ENCODE measurements around the gene RSF1. TPM values are rescaled to one million over a fixed set of nuclear protein-coding genes. Genes with fewer than 3 reads are reported as not detected.

RSF1 gene
- total and polyA plus RNA-seq, 3 experiments from 2014 or later, result 51.2 to 57.0 (median 54.2) TPM

DNA sequence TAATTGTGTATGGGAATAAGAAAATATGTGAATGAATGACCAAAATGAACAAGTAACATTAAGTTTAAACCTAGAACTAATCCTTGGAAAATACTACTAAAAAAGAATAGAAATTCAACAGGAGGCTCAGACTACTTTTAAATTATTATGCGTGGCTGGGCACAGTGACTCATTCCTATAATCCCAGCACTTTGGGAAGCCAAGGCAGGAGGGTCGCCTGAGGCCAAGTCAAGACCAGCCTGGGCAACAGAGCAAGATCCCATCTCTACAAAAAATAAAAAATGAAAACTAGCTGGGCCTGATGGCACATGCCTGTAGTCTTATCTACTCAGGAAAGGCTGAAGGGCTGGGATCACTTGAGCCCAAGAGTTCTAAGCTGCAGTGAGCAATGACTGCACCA, 97.5 kb downstream of the RSF1 start:
- H3K27me3 ChIP-seq (ENCODE audit: insufficient read depth, low read length, poor library complexity, severe bottlenecking), result no peaks in the 10 kb centered on the region

DNA sequence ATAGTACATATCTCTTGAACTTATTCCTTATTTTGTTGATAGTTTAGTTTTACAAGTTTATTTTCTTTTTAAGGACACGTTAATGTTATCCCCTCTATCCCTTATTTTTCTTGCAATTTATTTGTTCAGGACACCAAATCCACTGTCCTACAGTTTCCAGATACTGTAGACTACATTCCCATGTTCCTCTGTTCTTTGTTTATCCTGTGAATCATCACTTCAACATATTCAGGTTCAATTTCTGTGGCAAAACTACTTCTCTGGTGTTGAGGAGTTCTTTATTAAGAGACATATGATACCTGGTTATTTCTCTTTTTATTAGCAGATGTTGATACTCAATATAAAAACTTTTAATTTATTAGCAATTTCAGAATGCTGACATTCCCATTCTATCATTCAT, 110.2 kb downstream of the RSF1 start:
- H3K36me3 ChIP-seq (ENCODE audit: insufficient read depth, low read length), result no peaks in the 10 kb centered on the region
- H3K27me3 ChIP-seq (ENCODE audit: insufficient read depth, low read length, poor library complexity, severe bottlenecking), result no peaks in the 10 kb centered on the region
- H3K4me3 ChIP-seq (ENCODE audit: low read length), result no peak overlapping the region
- H3K4me1 Mint-ChIP-seq, result peaks cover 39 to 56% (median 53%) of the 10 kb centered on the region in 3 donors
- H3K9me3 ChIP-seq (ENCODE audit: low read length), result no peaks in the 10 kb centered on the region
- no peak overlapping the region for H3K4me3 Mint-ChIP-seq
- ChIA-PET POLR2A (no interaction called here), CTCF (no interaction called here)
- H3K4me1 ChIP-seq (ENCODE audit: insufficient read depth, low read length), result no peaks in the 10 kb centered on the region
- no peak overlapping the region for H3K27ac ChIP-seq (ENCODE audit: low read depth, low read length)
- DNase-seq, result no peak
- no peaks in the 10 kb centered on the region for H3K9me3 Mint-ChIP-seq
- H3K27ac Mint-ChIP-seq, result peak overlapping the region in 2 of 8 donors; percentile 0 to 70
- no peaks in the 10 kb centered on the region for H3K27me3 Mint-ChIP-seq
- H3K36me3 Mint-ChIP-seq, result peaks cover 2 to 30% (median 17%) of the 10 kb centered on the region in 3 donors

More for the DNA sequence above, 97.5 kb downstream of the RSF1 start:
- Mint-ChIP-seq H3K4me1 (peaks cover 9 to 18% (median 11%) of the 10 kb centered on the region in 3 donors), H3K27ac (peak overlapping the region in 2 of 8 donors; percentile 1 to 17), H3K9me3 (no peaks in the 10 kb centered on the region), H3K27me3 (no peaks in the 10 kb centered on the region), H3K36me3 (peaks cover 3 to 72% (median 22%) of the 10 kb centered on the region in 3 donors), H3K4me3 (no peak overlapping the region)
- H3K36me3 ChIP-seq (ENCODE audit: insufficient read depth, low read length), result peaks cover 9% of the 10 kb centered on the region
- ChIA-PET POLR2A (no interaction called here), CTCF (no interaction called here)
- H3K27ac ChIP-seq (ENCODE audit: low read depth, low read length), result no peak overlapping the region
- H3K9me3 ChIP-seq (ENCODE audit: low read length), result no peaks in the 10 kb centered on the region
- H3K4me3 ChIP-seq (ENCODE audit: low read length), result no peak overlapping the region
- DNase-seq, result no peak
- no peaks in the 10 kb centered on the region for H3K4me1 ChIP-seq (ENCODE audit: insufficient read depth, low read length)

DNA sequence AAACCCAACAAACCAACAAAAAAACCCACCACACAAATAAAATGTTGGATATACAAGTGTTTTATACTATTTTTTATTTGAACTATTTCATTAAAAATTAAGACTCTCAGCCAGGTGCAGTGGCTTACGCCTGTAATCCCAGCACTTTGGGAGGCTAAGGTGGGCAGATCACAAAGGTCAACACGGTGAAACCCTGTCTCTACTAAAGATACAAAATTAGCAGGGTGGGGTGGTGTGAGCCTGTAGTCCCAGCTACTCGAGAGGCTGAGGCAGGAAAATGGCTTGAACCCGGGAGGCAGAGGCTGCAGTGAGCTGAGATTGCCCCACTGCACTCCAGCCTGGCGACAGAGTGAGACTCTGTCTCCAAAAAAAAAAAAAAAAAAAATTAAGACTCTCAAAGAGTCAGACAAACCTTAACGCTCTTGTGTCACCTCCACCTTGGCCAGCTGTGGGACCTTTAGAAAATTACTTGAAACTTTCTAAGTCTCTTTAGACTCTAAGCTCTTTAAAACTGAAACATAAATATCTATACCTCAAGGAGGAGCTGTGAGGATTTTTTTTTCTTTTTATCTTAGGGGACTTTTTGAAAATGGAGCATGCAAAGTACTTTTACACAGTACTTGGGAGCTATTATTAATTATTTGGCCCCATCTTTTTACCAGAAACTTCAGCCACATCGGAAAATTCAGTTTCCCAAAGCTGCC, 114.5 kb downstream of the RSF1 start:
- H3K4me1 ChIP-seq (ENCODE audit: insufficient read depth, low read length), result no peaks in the 10 kb centered on the region
- Mint-ChIP-seq H3K4me1 (peaks cover 36 to 47% (median 46%) of the 10 kb centered on the region in 3 donors), H3K36me3 (peaks cover 4 to 35% (median 16%) of the 10 kb centered on the region in 3 donors), H3K9me3 (no peaks in the 10 kb centered on the region), H3K27ac (peak overlapping the region in 3 of 8 donors; percentile 68 to 75 (median 70)), H3K4me3 (peak overlapping the region in 1 of 7 donors; percentile 23), H3K27me3 (no peaks in the 10 kb centered on the region)
- CTCF ChIA-PET, result no interaction called here
- H3K36me3 ChIP-seq (ENCODE audit: insufficient read depth, low read length), result no peaks in the 10 kb centered on the region
- no peaks in the 10 kb centered on the region for H3K9me3 ChIP-seq (ENCODE audit: low read length)
- H3K4me3 ChIP-seq (ENCODE audit: low read length), result no peak overlapping the region
- POLR2A ChIA-PET, result no interaction called here
- no peak for DNase-seq
- H3K27me3 ChIP-seq (ENCODE audit: insufficient read depth, low read length, poor library complexity, severe bottlenecking), result no peaks in the 10 kb centered on the region
- H3K27ac ChIP-seq (ENCODE audit: low read depth, low read length), result no peak overlapping the region

DNA sequence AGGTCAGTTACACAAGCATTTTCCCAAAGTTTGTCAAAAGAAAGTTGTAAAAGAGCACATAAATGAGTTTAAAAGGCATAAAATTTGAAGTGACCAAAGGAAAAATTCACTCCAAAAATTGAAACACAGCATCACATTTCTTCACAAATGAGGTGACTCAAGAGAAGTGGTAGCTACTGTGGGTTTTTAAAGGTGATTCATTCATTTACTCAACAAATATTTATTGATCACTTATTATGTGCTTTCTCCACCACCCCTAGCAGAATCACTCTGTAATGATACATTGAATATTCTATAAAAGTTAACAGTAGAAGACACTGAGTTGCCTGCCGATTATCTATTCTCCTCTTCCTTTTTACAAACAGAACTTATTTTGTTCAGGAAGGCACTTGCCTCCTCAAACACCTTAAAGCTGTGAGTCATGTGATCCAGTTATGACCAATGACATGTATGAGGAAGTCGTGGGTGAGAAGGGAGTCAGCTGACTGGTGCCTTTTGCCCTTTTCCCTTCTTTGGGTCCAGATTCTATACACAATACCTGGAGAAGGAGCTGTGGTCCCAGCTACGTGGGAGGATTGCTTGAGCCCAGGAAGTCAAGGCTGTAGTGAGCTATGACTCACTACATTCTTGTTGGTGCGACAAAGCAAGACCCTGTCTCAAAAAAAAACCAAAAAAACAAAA, 115.2 kb downstream of the RSF1 start:
- peaks cover 34 to 45% (median 42%) of the 10 kb centered on the region in 3 donors for H3K4me1 Mint-ChIP-seq
- Histone ChIP-seq H3K27me3 (ENCODE audit: insufficient read depth, low read length, poor library complexity, severe bottlenecking) (no peaks in the 10 kb centered on the region), H3K4me1 (ENCODE audit: insufficient read depth, low read length) (no peaks in the 10 kb centered on the region), H3K27ac (ENCODE audit: low read depth, low read length) (no peak overlapping the region), H3K4me3 (ENCODE audit: low read length) (no peak overlapping the region), H3K36me3 (ENCODE audit: insufficient read depth, low read length) (no peaks in the 10 kb centered on the region), H3K9me3 (ENCODE audit: low read length) (no peaks in the 10 kb centered on the region)
- H3K27ac Mint-ChIP-seq, result peak overlapping the region in 7 of 8 donors; percentile 14 to 78 (median 70)
- ChIA-PET CTCF (no interaction called here), POLR2A (no interaction called here)
- H3K4me3 Mint-ChIP-seq, result peak overlapping the region in 2 of 7 donors; percentile 4 to 20
- no peaks in the 10 kb centered on the region for H3K27me3 Mint-ChIP-seq
- no peaks in the 10 kb centered on the region for H3K9me3 Mint-ChIP-seq
- DNase-seq, result no peak
- peaks cover 4 to 40% (median 19%) of the 10 kb centered on the region in 3 donors for H3K36me3 Mint-ChIP-seq

DNA sequence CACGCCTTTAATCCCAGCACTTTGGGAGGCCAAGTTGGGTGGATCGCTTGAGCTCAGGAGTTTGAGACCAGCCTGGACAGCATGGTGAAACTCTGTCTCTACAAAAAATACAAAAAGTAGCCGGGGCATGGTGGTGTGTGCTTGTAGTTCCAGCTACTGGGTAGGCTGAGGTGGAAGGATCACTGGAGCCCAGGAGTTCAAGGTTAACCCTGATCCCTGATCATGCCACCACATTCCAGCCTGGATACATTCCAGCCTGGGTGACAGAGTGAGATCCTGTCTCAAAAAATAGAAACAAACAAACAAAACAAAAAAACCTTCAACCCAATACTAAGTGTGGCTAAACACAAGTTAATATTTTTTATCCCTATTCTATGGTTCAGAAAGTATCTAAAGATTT, 116.5 kb downstream of the RSF1 start:
- Mint-ChIP-seq H3K4me1 (peaks cover 32 to 40% (median 33%) of the 10 kb centered on the region in 3 donors), H3K4me3 (no peak overlapping the region), H3K9me3 (no peaks in the 10 kb centered on the region), H3K27me3 (no peaks in the 10 kb centered on the region), H3K27ac (no peak overlapping the region), H3K36me3 (peaks cover 4 to 46% (median 20%) of the 10 kb centered on the region in 3 donors)
- ChIA-PET CTCF (no interaction called here), POLR2A (no interaction called here)
- Histone ChIP-seq H3K27me3 (ENCODE audit: insufficient read depth, low read length, poor library complexity, severe bottlenecking) (no peaks in the 10 kb centered on the region), H3K36me3 (ENCODE audit: insufficient read depth, low read length) (no peaks in the 10 kb centered on the region), H3K4me1 (ENCODE audit: insufficient read depth, low read length) (no peaks in the 10 kb centered on the region), H3K27ac (ENCODE audit: low read depth, low read length) (no peak overlapping the region), H3K4me3 (ENCODE audit: low read length) (no peak overlapping the region), H3K9me3 (ENCODE audit: low read length) (no peaks in the 10 kb centered on the region)
- DNase-seq, result no peak

DNA sequence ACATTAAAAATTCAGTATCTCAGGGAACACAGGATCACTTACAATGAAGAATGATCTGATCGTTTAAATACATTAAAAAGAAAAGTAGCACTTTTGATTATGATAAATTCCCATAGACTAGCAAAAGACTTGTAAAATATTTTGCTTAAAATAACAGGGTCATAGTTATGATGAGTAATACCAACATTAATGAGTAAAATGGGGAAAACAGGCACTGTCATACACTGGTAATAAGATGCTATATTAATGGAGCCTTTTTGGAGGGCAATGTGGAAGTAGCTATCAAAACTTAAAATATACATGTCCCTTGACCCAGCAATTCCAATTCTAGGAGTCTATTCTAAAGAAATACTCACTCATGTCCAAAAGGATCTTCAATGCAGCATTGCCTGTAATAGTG, 121.1 kb downstream of the RSF1 start:
- Histone ChIP-seq H3K27me3 (ENCODE audit: insufficient read depth, low read length, poor library complexity, severe bottlenecking) (no peaks in the 10 kb centered on the region), H3K4me3 (ENCODE audit: low read length) (no peak overlapping the region), H3K27ac (ENCODE audit: low read depth, low read length) (no peak overlapping the region), H3K36me3 (ENCODE audit: insufficient read depth, low read length) (peaks cover 8% of the 10 kb centered on the region), H3K9me3 (ENCODE audit: low read length) (no peaks in the 10 kb centered on the region), H3K4me1 (ENCODE audit: insufficient read depth, low read length) (no peaks in the 10 kb centered on the region)
- POLR2A ChIA-PET, result no interaction called here
- Mint-ChIP-seq H3K27ac (no peak overlapping the region), H3K4me1 (peaks cover 0 to 4% (median 0%) of the 10 kb centered on the region in 3 donors), H3K36me3 (peaks cover 0 to 73% (median 30%) of the 10 kb centered on the region in 3 donors), H3K4me3 (no peak overlapping the region), H3K27me3 (no peaks in the 10 kb centered on the region), H3K9me3 (no peaks in the 10 kb centered on the region)
- no peak for DNase-seq
- CTCF ChIA-PET, result no interaction called here

DNA sequence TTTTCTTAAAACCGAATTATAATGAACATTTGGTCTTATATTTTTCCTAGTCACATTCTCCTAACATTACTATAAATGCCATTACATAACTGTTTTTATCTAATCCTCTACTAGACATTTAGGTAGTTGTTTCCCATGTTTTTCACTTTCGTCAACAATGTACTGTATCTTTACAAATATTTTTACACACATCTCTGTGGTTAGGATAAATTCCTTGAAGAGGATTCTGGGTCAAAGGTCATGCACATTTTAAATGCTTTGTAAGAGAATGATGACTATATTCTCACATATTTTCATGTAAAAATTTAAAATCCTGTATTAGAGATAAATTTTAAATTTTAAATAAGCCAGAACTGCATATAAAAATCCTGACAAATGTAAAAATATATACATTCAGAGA, 121.6 kb downstream of the RSF1 start:
- CTCF ChIA-PET, result no interaction called here

DNA sequence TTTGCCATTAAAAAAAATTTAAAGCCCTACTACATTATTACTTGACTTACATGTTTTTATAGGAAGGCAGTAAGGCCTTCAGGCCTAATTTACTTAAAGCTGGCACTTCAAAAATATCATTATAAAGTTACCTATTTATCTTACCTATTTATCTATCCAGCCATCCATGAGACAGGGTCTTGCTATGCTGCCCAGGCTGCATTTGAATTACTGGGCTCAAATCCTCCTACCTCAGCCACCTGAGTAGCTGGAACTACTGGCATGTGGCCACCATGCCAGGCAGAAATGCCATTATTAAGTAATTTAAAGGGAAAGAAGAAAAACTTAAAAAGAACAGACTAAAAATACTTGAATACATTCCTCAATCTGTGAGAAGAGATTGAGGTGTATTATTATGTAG, 122.7 kb downstream of the RSF1 start:
- ChIA-PET CTCF (no interaction called here), POLR2A (no interaction called here)
- Histone ChIP-seq H3K4me3 (ENCODE audit: low read length) (no peak overlapping the region), H3K4me1 (ENCODE audit: insufficient read depth, low read length) (no peaks in the 10 kb centered on the region), H3K9me3 (ENCODE audit: low read length) (no peaks in the 10 kb centered on the region), H3K36me3 (ENCODE audit: insufficient read depth, low read length) (peaks cover 14% of the 10 kb centered on the region), H3K27ac (ENCODE audit: low read depth, low read length) (no peak overlapping the region), H3K27me3 (ENCODE audit: insufficient read depth, low read length, poor library complexity, severe bottlenecking) (no peaks in the 10 kb centered on the region)
- Mint-ChIP-seq H3K4me1 (peaks cover 0 to 4% (median 0%) of the 10 kb centered on the region in 3 donors), H3K36me3 (peaks cover 0 to 73% (median 32%) of the 10 kb centered on the region in 3 donors), H3K27me3 (no peaks in the 10 kb centered on the region), H3K4me3 (no peak overlapping the region), H3K27ac (no peak overlapping the region), H3K9me3 (no peaks in the 10 kb centered on the region)
- DNase-seq, result no peak

More for the DNA sequence above, 121.6 kb downstream of the RSF1 start:
- H3K36me3 ChIP-seq (ENCODE audit: insufficient read depth, low read length), result peaks cover 8% of the 10 kb centered on the region
- no peak overlapping the region for H3K4me3 ChIP-seq (ENCODE audit: low read length)
- Mint-ChIP-seq H3K4me3 (no peak overlapping the region), H3K27me3 (no peaks in the 10 kb centered on the region), H3K4me1 (peaks cover 0 to 4% (median 0%) of the 10 kb centered on the region in 3 donors), H3K9me3 (no peaks in the 10 kb centered on the region), H3K36me3 (peaks cover 0 to 71% (median 30%) of the 10 kb centered on the region in 3 donors), H3K27ac (no peak overlapping the region)
- no peak overlapping the region for H3K27ac ChIP-seq (ENCODE audit: low read depth, low read length)
- no peaks in the 10 kb centered on the region for H3K27me3 ChIP-seq (ENCODE audit: insufficient read depth, low read length, poor library complexity, severe bottlenecking)
- no peaks in the 10 kb centered on the region for H3K9me3 ChIP-seq (ENCODE audit: low read length)
- POLR2A ChIA-PET, result no interaction called here
- no peaks in the 10 kb centered on the region for H3K4me1 ChIP-seq (ENCODE audit: insufficient read depth, low read length)
- no peak for DNase-seq
